Gastroesophageal sphincter (tissue), 2 donors: Measurements from ENCODE around the gene ACSL4.

ENCODE experiments used
- EP300 ChIP-seq: sonication (generic); formaldehyde crosslinking; IDR thresholded peaks from one replicate; pipeline ENCODE4 v1.6.1; 2017; ENCODE audit warnings: antibody characterized with exemption, mild to moderate bottlenecking
- POLR2A ChIP-seq, 2 donors: fragments of 450-650 bp; IDR thresholded peaks; one replicate each; pipeline ENCODE4 v1.6.1; 2017; ENCODE audit warnings: antibody characterized with exemption in 2 of 2, mild to moderate bottlenecking in 2 of 2, moderate library complexity in 1 of 2

DNA sequence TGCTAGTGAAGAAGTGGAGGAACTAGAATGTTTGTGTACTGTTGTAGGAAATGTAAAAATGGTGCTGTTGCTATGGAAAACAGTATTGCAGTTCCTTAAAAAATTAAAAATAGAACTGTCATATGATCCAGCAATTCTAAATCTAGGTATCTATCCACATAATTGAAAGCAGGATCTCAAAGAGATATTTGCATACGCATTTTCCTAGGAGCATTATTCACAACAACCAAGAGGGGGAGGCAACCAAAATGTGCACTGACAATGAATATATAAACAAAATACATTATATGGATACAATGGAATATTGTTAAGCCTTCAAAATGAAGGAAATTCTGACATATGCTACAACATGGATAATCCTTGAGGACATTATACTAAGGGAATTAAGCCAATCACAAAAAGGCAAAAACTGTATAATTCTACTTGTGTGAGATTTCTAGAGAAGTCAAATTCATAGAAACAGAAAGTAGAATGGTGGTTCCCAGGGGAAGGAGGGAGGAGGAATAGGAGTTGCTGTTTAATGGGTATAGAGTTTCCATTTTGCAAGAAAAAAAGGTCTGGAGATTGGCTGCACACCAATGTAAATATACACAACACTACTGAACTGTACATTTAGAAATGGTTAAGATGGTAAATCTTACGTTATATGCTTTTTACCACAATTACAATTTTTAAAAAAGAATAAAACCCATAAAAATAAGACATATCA lies 72.5 kb downstream of the ACSL4 start:
- TF ChIP-seq EP300 (no peak), POLR2A (IDR thresholded peaks at IDR 0.05) (no peak)
